BJ (cell line): ENCODE results near the gene SORCS2. TPM values are rescaled to one million over a fixed set of nuclear protein-coding genes. Genes with fewer than 3 reads are reported as not detected.

Source experiments
- CTCF ChIA-PET: fragments of 350-600 bp; formaldehyde crosslinking; extraction: SDS; loops from one replicate; lab custom pipeline; 2021; ENCODE audit warnings: antibody characterized with exemption, inconsistent platforms; lab: Yijun Ruan, JAX
- POLR2A ChIA-PET: fragments of 300-600 bp; sonication (Branson Sonifier 250); formaldehyde crosslinking; extraction: SDS; loops from one replicate; lab custom pipeline; 2021; ENCODE audit warnings: antibody characterized with exemption; lab: Charles Lee
- DNase-seq: peaks from one replicate; pipeline ENCODE4 v3.0.0-alpha.2; 2011; ENCODE audit warnings: low read depth
- H3K27me3 ChIP-seq: 2 replicates; pipeline ENCODE4 v1.6.0; 2011; ENCODE audit warnings: low read length; ENCODE audit not compliant: control insufficient read depth, insufficient read depth
- H3K36me3 ChIP-seq: 2 replicates; pipeline ENCODE4 v1.5.1; 2011; ENCODE audit warnings: low read length; ENCODE audit not compliant: control insufficient read depth, insufficient read depth
- H3K4me3 ChIP-seq: 2 replicates; pipeline ENCODE4 v1.5.1; 2011; ENCODE audit warnings: low read depth, mild to moderate bottlenecking, control low read depth, low read length
- polyA plus RNA-seq: library from polyadenylated mRNA; depleted of rRNA; stranded (reverse); fragments of >200 nt; gene quantifications from 2 replicates; pipeline ENCODE4 v1.2.3, GENCODE V29; 2011
- TF ChIP-seq, protein P1 (sequence below): IDR thresholded peaks from 2 replicates; pipeline ENCODE4 v1.5.1; 2011; ENCODE audit warnings: low read depth, mild to moderate bottlenecking, control low read depth, inconsistent platforms, low read length, moderate library complexity; ENCODE audit not compliant: insufficient read depth

SORCS2 gene
- polyA plus RNA-seq, 1 experiment: 0.63 TPM

DNA sequence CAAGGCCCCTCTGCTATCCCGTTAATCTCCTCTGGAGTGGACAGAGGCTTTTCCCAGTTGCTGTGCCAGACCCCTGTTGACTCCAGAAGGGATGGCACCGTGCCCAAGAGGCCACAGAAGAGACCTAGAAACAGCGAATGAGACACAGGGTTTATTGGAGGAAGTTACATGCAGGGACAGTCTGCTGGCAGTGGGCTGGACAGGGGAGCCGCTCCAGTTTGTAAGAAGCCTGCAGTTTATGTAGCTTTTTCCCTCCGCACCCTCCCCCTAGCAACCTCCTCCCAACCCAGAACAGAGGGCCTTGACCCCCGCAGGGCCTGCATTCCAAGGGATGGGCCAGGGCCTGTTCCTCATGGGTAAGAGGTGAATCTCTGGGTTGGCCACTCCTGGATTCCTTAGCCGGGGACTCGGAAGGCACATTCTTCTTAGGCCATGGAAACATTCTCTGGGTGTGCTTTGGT, 459.2 kb downstream of the SORCS2 start:
- Histone ChIP-seq H3K27me3 (no peaks in the 10 kb centered on the region), H3K36me3 (no peaks in the 10 kb centered on the region), H3K4me3 (no peak overlapping the region)
- TF ChIP-seq, protein P1, sequence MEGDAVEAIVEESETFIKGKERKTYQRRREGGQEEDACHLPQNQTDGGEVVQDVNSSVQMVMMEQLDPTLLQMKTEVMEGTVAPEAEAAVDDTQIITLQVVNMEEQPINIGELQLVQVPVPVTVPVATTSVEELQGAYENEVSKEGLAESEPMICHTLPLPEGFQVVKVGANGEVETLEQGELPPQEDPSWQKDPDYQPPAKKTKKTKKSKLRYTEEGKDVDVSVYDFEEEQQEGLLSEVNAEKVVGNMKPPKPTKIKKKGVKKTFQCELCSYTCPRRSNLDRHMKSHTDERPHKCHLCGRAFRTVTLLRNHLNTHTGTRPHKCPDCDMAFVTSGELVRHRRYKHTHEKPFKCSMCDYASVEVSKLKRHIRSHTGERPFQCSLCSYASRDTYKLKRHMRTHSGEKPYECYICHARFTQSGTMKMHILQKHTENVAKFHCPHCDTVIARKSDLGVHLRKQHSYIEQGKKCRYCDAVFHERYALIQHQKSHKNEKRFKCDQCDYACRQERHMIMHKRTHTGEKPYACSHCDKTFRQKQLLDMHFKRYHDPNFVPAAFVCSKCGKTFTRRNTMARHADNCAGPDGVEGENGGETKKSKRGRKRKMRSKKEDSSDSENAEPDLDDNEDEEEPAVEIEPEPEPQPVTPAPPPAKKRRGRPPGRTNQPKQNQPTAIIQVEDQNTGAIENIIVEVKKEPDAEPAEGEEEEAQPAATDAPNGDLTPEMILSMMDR: no peak
- no peak for DNase-seq
- ChIA-PET POLR2A (no interaction called here), CTCF (interaction anchor here (0.6 kb wide), 1 partner anchor 69 kb away, joined by 3 read pairs; no protein-coding TSS in a partner anchor)

DNA sequence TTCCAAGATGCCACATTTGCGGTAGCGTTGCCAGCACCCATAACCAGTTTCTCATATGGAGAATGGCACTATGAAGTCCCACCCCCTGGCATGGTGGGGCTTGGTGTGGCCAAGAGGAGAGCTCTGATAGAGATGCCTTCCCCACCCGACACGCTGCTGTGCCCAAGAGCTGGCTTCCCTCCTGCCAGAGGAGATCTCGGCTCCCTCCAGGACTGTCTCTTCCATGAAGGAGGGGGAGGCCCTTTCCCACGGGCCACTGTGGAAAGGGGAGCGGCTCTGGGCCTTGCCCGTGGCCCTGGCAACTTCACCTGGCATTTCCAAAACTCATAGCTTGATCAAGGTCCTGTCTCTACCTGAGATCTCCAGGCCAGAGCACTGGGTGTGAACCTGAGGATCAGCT, 459.7 kb downstream of the SORCS2 start:
- no peaks in the 10 kb centered on the region for H3K27me3 ChIP-seq
- H3K36me3 ChIP-seq: no peaks in the 10 kb centered on the region
- DNase-seq: no peak
- TF ChIP-seq, protein P1: no peak
- no peak overlapping the region for H3K4me3 ChIP-seq
- ChIA-PET CTCF (no interaction called here), POLR2A (no interaction called here)

DNA sequence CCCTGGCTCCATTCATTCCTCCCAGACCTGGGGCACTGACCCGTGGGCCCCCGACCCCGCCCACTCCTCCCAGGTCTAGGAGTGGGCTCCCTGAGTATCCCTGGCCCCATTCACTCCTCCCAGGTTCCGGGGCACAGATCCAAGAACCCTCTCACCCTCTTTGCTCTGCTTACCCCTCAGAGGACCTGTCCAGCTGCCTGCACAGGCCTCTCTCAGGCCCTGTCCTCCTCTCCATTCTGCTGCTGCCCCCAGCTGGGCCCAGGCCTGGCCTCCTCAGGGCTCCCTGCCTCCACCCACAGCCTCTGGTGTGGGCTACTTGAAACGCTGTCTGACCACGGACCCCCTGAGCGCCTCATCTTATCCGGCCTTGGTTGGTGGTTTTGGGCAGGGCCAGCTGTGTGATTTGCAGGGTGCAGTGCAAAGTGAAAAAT, 460.1 kb downstream of the SORCS2 start:
- TF ChIP-seq, protein P1: no peak
- DNase-seq: no peak
- ChIA-PET CTCF (no interaction called here), POLR2A (no interaction called here)
- no peaks in the 10 kb centered on the region for H3K36me3 ChIP-seq
- H3K4me3 ChIP-seq: no peak overlapping the region
- H3K27me3 ChIP-seq: no peaks in the 10 kb centered on the region

DNA sequence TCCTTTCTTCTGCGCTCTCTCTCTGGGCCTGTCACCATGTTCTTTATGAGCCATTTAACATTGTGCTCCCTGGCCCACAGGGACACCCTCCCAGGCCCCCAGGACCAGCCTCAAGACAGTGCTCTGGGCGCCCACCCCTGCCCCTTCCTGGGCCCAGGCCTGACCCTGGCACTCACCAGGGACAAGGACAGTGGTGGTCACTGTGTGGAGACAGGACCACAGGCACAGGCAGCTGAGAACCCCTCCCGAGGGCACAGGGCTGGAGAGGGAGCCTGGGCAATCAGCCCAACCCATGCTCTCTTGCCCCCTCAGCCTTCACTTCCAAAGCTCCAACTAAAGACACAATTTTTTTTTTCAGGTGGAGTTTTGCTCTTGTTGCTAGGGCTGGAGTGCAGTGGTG, 460.6 kb downstream of the SORCS2 start:
- DNase-seq: no peak
- CTCF ChIA-PET: no interaction called here
- TF ChIP-seq, protein P1: no peak
- POLR2A ChIA-PET: no interaction called here
- no peaks in the 10 kb centered on the region for H3K27me3 ChIP-seq
- no peaks in the 10 kb centered on the region for H3K36me3 ChIP-seq
- H3K4me3 ChIP-seq: no peak overlapping the region

DNA sequence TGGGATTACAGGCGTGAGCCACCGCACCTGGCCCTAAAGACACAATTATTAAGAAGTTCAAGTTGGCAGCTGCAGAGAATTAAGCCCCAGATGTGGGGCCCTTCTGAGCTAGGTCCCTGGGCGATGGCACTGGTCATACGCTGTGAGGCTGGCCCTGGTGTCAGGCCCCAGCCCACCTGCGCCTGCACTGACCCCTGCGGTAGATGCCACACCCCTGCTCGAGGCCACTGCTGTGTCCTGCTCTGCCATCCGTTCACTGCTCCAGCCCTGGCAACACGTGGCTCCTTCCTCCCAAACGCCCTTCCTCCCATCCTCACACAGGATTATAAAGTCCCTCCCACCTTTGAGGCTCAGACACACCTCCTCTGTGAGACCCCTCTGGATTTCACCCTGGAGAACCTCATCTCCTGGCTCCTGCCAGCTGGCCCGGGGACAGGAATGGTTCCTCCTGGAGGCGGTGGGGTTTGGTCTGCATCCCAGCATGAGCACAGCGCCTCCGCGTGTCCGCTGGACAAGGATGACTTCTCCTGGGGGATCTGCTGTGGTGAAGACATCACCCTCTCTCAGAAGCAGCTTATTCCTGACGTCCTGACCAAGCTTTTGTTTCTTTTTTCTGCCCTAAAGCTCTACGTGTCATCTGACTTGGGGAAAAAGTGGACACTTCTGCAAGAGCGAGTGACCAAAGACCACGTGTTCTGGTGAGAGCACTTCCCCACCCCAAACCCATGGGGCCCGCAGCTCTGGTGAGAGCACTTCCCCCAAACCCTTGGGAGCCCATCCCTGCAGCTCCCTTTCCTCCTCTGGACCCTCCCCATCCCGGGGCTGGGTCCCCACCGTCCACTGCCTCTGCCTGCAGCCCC, 461.4 kb downstream of the SORCS2 start:
- POLR2A ChIA-PET: no interaction called here
- no peak overlapping the region for H3K4me3 ChIP-seq
- H3K36me3 ChIP-seq: no peaks in the 10 kb centered on the region
- TF ChIP-seq, protein P1: no peak
- DNase-seq: no peak
- CTCF ChIA-PET: no interaction called here
- no peaks in the 10 kb centered on the region for H3K27me3 ChIP-seq
